HG03025 (cell line): ENCODE measurements around the gene TMEM255B.

Source experiments
- ATAC-seq: cut with Tn5 transposase; IDR thresholded peaks from one replicate; pipeline ENCODE4 v1.9.1; 2021; ENCODE audit warnings: mild to moderate bottlenecking, moderate library complexity; ENCODE audit not compliant: unreplicated experiment, low FRiP score

The TMEM255B gene

GRCh38 chr13:113855012-113855921 lies 96.2 kb downstream of the TMEM255B start:
- ATAC-seq = no peak

- ATAC-seq = no peak
Measured at GRCh38 chr13:113855931-113856715, 97.1 kb downstream of the TMEM255B start.

GRCh38 chr13:113856716-113857065 lies 97.7 kb downstream of the TMEM255B start:
- no peak for ATAC-seq

- ATAC-seq = no peak
Measured at GRCh38 chr13:113857531-113858195, 98.6 kb downstream of the TMEM255B start.

GRCh38 chr13:113859311-113860050 lies 100.5 kb downstream of the TMEM255B start:
- no peak for ATAC-seq

- ATAC-seq = no peak
Measured at GRCh38 chr13:113860051-113860664, 101.1 kb downstream of the TMEM255B start.

GRCh38 chr13:113860665-113861432 lies 101.8 kb downstream of the TMEM255B start:
- ATAC-seq = no peak

GRCh38 chr13:113861433-113862030 lies 102.5 kb downstream of the TMEM255B start:
- ATAC-seq = no peak

- ATAC-seq = no peak
Measured at GRCh38 chr13:113862191-113862930, 103.3 kb downstream of the TMEM255B start.

GRCh38 chr13:113862931-113863523 lies 104.0 kb downstream of the TMEM255B start:
- ATAC-seq = peak; percentile 46

- ATAC-seq = peak; percentile 39
Measured at GRCh38 chr13:113863524-113864272, 104.7 kb downstream of the TMEM255B start, which contains the start of gene GAS6. GAS6 (minus strand) TSS chr13:113864076; CDS start chr13:113863920, 156 bp downstream.

GRCh38 chr13:113864273-113864890 lies 105.4 kb downstream of the TMEM255B start:
- ATAC-seq = no peak

GRCh38 chr13:113865427-113865826 lies 106.4 kb downstream of the TMEM255B start:
- ATAC-seq = no peak
